ENCODE measurements around the gene ZDHHC11B.
"Not testable (repeated sequence)": the region's sequence is repeated elsewhere in the genome, so short reads cannot be mapped to it uniquely, and the experiment has no call there.

The ZDHHC11B gene

DNA sequence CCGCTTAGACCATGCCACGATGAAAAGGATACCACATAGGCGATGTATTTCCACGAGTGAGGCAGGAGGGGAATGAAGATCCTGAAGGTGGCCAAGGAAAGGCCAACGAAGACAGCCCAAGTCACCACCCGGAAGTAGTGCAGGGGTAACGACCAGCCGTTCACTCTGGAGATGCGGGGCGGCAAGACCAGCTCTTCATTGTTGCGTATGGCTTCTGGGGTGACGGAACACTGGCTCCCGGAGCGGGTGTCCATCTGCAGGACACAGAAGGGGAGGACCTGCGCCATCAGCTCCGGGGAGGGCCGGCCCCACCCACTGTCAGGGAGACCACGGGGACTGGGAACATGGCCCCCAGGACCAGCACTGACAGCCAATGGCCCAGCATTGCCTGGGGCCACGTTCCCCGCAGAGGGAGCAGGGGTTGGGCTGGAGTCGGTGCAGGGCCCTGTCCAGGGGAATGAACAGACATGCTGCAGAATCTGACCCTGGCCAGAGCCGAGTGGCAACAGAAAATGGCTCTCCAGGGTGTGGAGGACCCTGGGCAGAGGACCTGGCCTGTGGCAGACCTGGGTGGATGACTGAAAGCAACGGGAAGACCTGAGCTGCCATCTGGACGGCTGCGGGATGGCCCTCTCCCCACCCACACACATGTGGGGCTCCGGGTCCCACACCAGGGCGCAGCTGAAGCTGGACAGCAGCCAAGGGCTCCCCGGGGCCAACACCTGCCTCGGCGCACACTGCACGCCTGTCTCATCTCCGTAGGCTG, 17.7 kb downstream of the ZDHHC11B start:
- DNase-seq: peak; percentile 13

DNA sequence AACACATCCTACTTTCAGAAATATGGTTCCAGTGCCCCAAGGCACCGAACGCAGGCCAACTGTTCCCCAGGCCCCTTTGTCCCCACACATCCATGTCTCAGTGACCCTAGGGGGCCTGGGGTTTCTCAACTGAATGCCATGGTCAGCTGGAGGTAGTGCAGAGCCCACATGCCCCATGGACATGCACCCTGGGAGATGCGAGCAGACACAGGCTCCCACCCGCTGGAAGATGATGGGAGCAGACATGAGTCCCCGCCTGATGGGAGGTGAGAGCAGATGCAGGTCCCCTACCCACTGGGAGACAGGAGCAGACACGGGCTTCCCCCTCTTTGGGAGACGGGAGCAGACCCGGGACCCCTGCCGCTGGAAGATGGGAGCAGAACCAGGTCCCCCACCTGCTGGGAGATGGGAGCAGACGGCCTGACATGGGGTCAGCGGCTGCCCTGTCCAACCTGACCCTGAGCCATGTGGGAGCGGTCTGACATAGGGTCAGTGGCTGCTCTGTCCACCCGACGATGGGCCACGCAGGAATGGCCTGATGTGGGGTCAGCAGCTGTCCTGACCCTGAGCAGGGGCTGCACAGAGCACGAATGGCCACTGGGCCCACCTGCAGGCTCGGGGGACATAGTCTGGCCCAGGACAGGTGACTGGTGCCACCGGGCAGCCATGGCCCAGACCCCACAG, 18.4 kb downstream of the ZDHHC11B start:
- DNase-seq: no peak

DNA sequence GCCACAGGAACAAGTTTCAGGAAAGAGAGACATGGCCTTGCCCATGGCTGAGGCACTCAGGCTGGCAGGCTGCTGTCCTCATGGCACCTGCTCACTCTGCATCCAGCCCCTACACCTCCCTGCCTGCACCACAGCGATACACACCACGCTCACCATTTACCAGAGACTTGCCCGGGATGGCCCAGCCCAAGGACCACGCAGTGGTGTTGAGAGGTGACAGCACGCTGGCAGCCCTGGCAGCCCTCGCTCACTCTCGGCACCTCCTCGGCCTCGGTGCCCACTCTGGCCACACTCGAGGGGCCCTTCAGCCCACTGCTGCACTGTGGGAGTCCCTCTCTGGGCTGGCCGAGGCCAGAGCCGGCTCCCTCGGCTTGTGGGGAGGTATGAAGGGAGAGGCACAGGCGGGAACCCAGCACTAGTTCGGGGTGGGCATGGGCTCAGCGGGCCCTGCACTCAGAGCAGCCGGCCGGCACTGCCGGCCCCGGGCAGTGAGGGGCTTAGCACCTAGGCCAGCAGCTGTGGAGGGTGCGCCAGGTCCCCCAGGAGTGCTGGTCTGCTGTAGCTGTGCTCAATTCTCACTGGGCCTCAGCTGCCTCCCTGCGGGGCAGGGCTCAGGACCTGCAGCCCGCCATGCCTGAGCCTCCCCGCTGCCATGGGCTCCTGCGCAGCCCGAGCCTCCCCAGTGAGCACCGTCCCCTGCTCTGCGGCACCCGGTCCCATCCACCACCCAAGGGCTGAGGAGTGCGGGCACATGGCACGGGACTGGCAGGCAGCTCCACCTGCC, 20.3 kb downstream of the ZDHHC11B start:
- DNase-seq: no peak

DNA sequence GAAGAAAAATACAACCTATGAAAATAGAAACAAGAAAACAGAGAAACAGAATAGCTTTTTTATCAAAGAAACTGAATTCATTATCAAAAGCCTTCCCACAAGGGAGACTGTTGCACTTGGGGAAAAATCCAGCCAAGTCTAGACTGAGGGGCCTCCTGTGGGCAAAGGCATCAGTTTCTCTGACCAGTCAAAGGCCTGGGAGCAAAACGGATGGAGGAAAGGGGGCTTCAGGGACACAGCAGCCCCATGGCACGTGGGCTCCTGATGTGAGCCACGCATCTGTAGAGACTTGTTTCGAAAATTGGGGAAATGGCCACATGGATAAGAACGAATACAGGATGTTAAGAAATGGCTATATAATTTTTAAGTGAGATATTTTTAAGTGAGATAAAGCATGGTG, 21.1 kb downstream of the ZDHHC11B start:
- no peak for DNase-seq

DNA sequence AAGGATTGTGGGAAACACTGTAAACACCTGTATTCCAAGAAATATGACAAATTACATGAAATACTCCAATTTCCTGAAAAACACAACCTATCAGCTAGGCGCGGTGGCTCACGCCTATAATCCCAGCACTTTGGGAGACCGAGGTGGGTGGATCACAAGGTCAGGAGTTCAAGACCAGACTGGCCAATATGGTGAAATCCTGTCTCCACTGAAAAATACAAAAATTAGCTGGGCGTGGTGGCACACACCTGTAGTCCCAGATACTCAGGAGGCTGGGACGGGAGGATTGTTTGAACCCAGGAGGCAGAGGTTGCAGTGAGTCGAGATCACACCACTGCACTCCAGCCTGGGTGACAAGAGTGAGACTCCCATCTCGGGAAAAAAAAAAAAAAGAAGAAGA, 21.5 kb downstream of the ZDHHC11B start:
- DNase-seq: not testable (repeated sequence)

DNA sequence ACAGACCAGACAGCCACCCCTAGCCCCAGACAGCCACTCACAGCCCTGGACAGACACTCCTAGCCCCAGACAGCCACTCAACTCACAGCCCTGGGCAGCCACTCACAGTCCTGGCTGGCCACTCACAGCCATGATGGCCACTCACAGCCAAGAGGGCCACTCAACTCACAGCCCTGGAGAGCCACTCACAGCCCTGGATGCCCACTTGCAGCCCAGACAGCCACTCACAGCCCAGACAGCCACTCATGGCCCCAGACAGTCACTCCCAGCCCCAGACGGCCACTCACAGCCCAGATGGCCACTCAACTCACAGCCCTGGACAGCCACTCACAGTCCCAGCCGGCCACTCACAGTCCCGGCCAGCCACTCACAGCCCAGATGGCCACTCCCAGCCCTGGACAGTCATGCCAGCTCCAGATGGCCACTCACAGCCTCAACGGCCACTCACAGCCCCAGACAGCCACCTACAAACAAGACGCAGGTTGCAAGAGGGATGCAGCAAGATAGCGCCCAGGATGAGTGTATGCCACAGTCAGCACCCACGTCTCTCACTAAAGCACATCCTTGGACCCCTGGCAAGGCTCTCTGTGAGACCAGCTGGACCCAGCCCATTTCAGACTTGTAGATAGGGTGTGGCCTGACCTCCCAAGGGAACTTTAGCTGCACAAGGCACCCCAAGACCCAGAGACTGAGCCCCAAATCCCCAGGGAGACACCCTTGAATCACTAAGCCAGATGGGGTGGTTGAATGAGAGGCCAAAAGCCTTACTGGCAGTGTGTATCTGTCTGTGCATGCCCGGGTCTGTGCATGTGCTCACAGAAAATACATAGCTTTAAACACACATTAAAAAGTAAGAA, 22.4 kb downstream of the ZDHHC11B start:
- no peak for DNase-seq

DNA sequence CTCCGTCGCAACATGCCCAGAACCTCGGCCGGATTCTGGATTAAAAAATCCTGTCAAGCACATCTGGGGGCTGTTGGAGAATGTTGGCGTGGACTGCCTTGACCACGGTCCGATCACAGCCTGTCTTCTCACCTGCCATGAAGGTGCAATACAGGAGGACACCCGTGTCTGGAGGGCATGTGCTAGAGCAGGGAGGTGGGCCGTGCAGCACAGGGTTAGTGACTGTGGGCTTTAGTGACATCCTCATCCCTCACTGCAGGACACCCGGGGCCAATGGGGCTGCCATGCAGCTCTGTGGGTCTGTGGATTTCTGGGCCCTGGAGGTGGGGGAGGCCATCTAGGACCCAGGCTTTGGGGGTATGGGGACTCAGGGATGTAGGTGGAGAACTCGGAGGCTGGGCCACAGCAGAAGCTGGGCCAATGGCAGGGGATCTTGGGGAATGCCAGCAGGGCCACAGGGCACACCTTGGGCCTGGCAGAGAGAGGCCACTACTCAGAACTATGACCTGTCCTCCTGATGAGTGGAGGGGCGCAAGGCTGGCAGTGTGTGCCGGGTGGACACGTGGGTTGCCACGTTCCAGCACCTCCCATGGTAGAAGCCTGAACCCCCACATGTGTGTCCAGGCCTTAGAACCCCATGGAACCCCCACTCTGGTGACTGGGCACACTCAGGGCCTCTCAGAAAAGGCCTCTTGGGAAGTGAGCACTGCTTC, 23.3 kb downstream of the ZDHHC11B start:
- no peak for DNase-seq

DNA sequence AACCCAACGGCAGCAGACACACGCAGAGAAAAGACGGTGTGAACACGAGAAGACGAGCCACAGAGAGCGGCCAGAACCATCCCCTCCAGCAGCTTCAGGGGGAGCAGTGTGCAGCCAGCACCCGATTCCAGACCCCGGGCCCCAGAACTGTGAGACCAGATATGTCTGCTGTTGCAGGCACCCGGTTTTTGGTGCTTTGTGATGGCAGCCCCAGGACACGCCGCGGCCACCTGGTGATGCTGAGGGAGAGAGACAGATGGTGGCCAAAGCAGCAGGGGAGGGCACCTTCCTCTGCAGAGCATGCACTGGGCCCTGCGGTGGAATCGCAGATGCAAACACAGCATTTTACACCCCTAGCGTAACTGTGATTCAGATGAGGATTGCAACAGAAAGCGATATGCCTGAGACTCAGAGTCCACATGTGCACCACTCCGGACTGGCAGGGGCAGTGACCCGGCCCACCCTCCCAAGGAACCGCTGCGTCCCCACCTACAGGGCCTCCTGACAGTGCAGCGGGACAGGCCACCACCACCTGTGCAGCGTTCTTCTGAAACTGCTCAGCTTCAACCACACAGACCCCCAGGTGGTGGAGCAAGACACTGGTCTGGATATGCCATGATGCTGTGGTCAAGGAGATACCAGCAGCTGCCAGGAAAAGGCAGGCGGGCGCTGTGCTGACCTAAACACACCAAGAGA, 24.0 kb downstream of the ZDHHC11B start:
- DNase-seq: peak; percentile 19

DNA sequence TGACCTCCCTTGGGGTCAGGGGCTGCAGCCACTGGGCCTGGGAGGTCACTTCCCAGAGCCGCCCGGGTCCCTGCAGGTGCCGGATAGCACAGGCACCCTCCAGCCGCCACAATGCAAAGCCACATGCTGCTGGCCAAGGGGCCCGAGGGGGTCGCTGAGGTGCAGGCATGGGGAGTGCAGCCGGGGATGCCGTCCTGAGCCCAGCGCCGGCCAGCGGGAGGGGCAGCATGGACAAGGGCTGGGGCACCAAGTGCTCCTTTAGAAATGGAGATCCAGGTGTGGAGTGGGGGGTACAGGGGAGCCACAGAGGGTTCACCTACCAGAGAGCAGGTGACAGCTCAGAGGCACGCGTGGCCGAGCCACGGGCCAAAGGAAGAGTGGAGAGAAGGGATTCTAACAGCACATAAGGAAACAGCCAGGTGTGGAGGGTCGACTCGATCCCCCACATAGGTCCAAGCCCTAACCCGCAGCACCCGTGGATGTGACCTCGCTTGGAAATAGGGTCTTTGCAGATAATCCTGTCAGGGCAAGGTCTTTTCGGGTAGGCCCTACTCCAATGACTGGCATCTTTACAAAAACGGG, 24.7 kb downstream of the ZDHHC11B start:
- DNase-seq: peak; percentile 9

DNA sequence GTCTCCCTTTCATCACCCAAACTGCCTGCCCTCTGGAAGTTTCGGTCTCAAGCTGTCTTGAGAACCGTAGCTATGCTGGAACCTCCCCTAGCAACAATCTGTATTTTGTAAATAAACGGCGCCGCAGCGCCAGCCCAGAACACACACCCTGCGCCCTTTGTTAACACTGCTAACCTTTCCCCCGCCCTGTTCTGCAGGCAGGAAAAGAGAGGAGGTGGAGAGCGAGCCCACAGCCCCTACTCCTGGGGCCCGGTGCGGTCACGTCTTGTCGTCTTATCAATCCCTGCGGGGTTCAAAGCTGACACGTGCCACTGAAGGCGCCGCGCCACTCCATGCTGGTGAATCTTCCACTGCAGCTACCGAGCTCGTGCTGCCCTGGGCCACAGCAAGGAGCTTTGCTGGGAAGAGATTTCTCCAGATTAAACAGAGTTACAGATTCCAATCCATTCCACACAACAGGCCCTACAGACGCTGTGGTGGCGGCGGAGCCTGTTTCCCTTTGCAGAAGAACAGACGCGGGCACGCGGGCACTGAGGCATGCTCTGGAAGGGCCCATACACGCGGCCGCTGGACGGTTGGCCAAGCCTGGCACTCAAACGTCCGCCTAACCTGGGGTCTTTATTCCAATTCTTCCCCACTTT, 25.3 kb downstream of the ZDHHC11B start:
- DNase-seq: peak; percentile 76

DNA sequence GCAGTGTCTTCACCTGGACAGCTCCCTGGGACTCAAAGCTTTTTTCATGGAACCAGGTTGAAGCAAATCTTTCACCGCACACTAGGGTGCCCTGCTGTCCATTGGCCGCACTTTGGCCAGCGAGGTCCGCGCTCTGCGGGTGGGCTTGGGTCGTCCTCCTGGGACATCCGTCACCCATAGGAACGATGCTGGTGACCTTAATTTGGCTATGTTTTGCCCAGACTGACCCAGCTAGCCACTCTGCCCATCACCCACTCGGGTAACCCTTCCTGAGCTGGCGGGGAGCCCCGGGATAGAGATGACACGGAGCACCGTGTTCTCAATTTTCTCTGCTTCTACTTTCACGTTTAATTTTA, 25.9 kb downstream of the ZDHHC11B start:
- DNase-seq: peak; percentile 21

DNA sequence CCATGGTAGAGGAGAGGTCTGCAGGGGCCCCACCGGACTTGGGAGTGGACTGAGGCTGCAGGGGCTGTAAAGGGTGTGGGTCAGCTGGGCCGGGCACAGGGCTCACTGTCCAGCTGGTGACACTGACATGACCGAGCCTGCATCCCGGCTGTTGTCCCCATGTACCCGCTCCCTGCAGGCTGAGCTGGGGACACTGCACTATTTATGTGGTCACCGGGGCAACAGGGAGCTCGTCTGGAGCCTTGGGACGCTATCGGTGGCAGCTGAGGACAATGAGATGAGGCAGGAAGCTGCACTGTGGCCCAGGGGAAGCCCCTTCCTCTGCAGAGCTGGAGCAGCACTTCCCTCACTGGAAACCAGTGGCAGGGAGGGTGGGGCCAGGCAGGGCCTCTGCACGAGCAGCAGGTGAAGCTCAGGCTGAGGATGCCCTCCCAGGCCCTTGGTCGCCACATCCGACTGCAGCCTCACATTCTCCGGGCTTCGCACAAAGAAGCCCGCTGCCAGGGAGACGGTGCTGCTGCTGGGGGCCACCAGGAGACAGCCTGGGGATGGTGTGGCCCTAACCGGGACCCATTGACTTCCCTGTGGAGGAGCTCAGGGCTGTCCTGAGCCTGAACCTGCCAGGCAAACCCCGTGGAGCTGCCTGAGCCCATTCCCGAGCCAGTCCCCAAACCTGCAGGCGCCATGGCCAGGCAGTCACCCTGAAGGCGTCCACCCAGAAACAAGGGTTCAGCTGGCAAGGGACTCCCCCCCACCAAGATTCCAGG, 26.4 kb downstream of the ZDHHC11B start:
- peak; percentile 77 for DNase-seq

DNA sequence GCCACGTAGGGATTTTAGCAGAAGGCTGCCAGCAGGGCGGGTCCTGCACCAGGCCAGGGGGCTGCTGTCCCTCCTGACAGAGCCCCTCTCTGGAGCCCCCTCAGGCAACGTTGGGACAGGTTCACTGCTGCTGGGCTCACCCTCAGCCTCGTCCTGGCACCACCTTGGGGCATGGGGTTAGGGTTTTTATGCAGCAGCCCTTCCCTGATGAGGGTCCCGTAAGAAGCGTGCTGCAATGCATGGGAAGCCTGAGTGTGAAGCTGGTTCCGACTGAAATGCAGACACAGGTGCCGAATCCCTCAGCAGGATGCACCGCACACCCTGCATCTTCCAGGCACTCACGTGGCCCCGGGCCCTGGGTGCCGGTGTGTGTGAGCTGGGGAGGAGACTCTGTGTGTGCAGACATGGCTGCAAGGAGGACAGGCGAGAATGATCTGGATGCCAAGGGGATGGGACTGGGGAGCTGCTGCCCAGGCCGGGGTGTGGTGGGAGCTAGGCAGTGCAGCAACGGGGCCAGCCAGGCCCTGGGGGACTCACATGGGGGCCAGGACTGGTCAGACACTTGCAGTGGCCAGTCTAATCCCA, 27.1 kb downstream of the ZDHHC11B start:
- peak; percentile 36 for DNase-seq

DNA sequence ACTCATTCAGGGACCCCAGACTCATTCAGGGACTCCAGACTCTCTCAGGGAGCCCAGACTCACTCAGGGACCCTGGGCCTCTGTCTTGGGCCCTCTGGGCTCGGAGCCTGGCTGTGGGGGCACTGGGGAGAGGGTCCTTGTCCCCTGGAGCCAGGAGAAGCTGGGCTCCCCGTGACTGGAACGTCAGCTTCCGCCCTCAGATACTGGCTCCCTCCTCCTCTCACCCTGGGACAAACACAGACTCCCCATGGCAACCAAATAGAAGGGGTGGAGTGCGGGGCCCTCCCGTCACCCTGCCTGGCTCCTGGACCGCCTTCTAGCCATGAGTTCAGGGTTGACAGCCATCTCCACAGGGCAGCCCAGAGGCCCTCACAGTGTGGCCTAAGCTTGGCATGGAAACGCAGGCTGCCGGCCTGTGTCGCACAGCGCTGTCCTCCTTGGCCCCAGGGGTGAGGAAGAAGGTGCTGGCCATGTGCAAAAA, 27.6 kb downstream of the ZDHHC11B start:
- DNase-seq: peak; percentile 66

DNA sequence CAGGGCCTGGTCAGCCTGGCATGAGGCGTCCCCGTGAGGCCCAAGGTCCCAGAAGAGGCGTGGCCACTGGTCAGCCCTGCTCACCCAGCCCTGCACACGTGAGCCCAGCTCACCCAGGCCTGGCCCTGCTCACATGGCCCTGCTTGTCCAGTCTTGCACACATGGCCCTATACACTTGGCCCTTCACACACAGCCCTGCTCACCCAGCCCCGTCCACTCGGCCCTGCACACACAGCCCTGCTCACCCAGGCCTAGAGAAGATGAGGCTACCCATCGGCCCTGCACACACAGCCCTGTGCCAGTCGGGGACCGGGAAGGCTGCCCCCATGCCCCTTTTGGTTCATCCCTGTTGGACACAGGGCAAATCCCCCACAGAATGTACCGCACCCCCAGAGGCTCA, 28.4 kb downstream of the ZDHHC11B start:
- peak; percentile 31 for DNase-seq

DNA sequence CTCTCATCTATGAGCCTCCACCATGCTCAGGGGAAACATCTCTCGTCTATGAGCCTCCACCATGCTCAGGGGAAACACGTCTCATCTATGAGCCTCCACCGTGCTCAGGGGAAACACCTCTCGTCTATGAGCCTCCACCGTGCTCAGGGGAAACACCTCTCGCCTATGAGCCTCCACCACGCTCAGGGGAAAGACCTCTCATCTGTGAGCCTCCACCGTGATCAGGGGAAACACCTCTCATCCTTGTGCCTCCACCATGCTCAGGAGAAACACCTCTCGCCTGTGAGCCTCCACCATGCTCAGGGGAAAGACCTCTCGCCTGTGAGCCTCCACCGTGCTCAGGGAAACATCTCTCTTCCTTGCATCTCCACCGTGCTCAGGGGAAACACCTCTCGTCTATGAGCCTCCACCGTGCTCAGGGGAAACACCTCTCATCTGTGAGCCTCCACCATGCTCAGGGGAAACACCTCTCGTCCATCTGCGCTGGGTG, 30.3 kb downstream of the ZDHHC11B start:
- DNase-seq: peak; percentile 5

DNA sequence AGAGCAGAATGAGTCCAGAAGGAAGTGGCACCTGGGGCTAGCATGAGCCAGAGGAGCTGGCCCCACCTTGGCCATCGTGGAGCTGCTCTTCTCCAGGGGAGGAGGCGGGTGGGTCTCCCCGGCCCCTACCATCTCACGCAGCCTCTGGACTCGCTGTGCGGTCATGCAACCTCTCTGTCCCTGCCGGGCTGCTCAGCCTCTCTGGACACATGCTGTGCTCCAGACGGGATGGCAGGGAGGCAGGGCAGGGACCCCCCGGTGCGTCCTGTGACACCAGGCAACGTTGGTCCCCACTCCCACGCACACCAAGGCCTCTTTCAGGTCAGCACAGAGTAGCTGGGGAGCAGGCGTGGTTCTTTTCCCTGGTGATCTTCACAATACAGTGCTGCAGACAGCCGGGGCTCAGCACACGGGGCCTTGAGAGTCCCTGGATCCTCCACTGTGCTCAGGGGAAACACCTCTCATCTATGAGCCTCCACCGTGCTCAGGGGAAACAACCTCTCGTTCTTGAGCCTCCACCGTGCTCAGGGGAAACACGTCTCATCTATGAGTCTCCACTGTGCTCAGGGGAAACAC, 30.9 kb downstream of the ZDHHC11B start:
- peak; percentile 0 for DNase-seq

DNA sequence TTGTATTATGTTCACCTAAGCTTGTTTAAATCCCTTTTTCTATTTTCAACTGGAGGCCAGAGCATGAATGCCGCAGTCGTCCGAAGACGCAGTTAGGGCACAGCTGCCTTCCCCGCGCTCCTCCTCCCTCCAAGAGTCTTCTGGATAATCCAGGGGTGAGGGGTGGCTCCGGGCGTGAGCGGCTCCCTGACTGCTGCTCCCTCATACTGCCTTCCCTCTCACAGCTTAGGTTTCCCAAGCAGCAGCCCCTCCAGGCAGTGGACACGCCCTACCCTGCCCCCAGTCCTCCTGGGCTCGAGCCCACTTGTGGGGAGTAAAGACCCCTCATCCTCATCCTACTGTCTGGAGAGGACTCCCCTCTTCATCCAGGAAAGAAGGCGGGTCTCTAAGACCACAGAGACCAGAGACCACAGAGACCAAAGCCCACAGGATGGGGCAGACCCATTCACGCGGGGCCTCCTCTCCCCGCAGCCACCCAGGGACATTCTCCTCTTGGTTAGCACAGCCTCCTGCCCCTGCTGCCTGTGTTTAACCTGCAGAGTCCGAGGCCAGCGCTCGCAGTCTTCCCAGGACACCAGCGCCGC, 31.9 kb downstream of the ZDHHC11B start:
- peak; percentile 2 for DNase-seq

All from femur (tissue), 1 donor.